Skeletal muscle tissue (tissue), 4 donors: ENCODE results near the gene HNRNPR. TPM values are rescaled to one million over a fixed set of nuclear protein-coding genes. Genes with fewer than 3 reads are reported as not detected.

Experiments
- H3K27ac ChIP-seq: one replicate; pipeline ENCODE4 v1.7.0; 2013; ENCODE audit warnings: mild to moderate bottlenecking, low read depth, low read length, inconsistent platforms
- H3K27me3 ChIP-seq, 3 donors: one replicate each; pipeline ENCODE4 v1.7.0; 2013; ENCODE audit warnings: low read length in 3 of 3; ENCODE audit not compliant: control insufficient read depth in 3 of 3, insufficient read depth in 3 of 3
- H3K36me3 ChIP-seq, 3 donors: one replicate each; pipeline ENCODE4 v1.7.0; 2013; ENCODE audit warnings: low read length in 3 of 3; ENCODE audit not compliant: control insufficient read depth in 3 of 3, insufficient read depth in 3 of 3
- H3K4me1 ChIP-seq, 3 donors: one replicate each; pipeline ENCODE4 v1.7.0; 2013; ENCODE audit warnings: low read length in 3 of 3, mild to moderate bottlenecking in 3 of 3; ENCODE audit not compliant: control insufficient read depth in 3 of 3, insufficient read depth in 3 of 3
- H3K4me3 ChIP-seq, 3 donors: one replicate each; pipeline ENCODE4 v1.7.0; 2013; ENCODE audit warnings: low read length in 3 of 3
- H3K9ac ChIP-seq, 3 donors: one replicate each; pipeline ENCODE4 v1.7.0; 2013; ENCODE audit warnings: low read length in 3 of 3, mild to moderate bottlenecking in 3 of 3, moderate library complexity in 2 of 3, low read depth in 1 of 3
- H3K9me3 ChIP-seq, 3 donors: one replicate each; pipeline ENCODE4 v1.7.0; 2013; ENCODE audit warnings: low read length in 3 of 3; ENCODE audit not compliant: control insufficient read depth in 3 of 3
- total RNA-seq: library from RNA; depleted of rRNA; stranded (reverse); fragments of >200 nt; gene quantifications from one replicate; pipeline ENCODE4 v1.2.3, GENCODE V29; 2014
- donor health status: Osteomylitis.

Gene HNRNPR
- total RNA-seq, 1 donor from 2014 or later, result 83.5 TPM

DNA sequence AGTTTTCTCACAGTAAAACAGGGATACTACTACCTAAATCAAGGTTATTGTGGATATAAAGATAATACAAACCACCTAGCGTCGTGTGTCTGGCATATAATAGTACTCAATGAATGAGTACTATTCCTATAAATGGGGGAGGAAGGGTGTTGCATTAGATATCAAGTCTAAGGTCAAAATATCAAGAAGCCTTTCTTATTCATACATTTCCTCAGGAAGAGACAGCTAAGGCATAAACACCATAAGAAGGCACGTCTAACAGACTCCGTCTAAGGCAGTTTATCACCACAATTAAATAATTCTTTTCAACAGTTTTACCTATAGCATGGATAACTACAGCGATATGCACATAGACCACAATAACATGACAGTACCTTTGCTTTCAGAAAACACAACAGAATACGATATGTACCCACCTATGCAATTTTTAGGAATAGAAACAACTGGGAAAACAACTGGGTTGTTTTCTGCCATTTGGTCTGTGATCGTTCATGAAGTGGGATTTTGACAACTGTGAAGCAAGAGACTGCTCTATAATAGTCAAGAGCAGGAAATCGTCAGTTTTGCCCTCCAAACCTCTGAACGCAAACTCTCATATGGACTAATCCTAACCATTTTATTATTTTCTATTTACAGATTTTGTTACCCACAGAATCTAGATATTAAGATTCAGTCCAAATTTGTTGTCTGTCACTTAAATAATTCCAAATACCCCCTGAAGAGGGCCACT, 53.1 kb downstream of the HNRNPR start:
- H3K36me3 ChIP-seq, result peaks cover 0 to 6% (median 2%) of the 10 kb centered on the region in 3 donors
- H3K27me3 ChIP-seq, result no peaks in the 10 kb centered on the region
- H3K4me1 ChIP-seq, result peaks cover 0 to 9% (median 3%) of the 10 kb centered on the region in 3 donors
- no peaks in the 10 kb centered on the region for H3K9me3 ChIP-seq
- no peak overlapping the region for H3K4me3 ChIP-seq
- no peak overlapping the region for H3K9ac ChIP-seq
- no peak overlapping the region for H3K27ac ChIP-seq

DNA sequence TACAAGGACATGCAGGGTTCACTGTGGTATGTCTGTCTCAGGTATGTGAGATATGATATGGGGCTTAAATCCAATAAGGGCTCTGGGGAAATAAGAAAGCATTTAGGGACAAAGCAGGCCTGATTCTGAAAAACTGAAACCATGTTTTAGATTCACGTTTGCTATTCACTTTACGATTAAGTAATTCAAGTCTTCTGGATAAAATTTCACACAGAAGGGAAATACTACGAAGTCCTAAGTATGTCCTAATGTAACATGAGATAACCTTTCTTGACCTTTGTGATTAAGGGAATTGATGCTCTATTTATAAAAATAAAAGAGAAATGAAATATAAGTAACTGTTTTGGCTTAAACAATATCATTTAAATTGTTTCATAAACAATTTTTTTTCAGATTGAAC, 55.4 kb downstream of the HNRNPR start:
- Histone ChIP-seq H3K4me1 (peaks cover 0 to 9% (median 3%) of the 10 kb centered on the region in 3 donors), H3K27me3 (no peaks in the 10 kb centered on the region), H3K27ac (no peak overlapping the region), H3K9ac (no peak overlapping the region), H3K36me3 (peaks cover 0 to 9% (median 3%) of the 10 kb centered on the region in 3 donors), H3K9me3 (no peaks in the 10 kb centered on the region), H3K4me3 (no peak overlapping the region)

DNA sequence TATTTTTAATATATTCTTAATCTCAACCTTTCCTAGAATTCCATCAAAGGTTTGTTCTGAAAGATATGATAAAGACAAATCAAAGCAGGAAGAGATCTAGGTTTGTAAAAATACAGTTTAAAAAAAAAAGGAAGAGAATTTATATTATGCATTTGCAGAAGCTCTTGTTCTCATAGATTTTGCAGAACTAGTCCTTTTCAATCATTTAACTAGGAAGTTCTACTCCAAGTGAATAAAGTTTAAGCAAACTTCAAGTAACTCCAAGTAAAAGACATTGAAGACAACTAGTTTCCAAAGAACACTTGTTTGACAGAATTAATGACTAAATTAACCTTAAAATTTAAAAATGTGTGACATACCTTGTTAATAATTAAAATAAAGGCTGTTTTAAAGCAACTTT, 55.9 kb downstream of the HNRNPR start:
- H3K9me3 ChIP-seq, result no peaks in the 10 kb centered on the region
- no peaks in the 10 kb centered on the region for H3K27me3 ChIP-seq
- no peak overlapping the region for H3K9ac ChIP-seq
- peaks cover 0 to 9% (median 4%) of the 10 kb centered on the region in 3 donors for H3K36me3 ChIP-seq
- H3K4me1 ChIP-seq, result peaks cover 0 to 9% (median 3%) of the 10 kb centered on the region in 3 donors
- no peak overlapping the region for H3K27ac ChIP-seq
- no peak overlapping the region for H3K4me3 ChIP-seq

DNA sequence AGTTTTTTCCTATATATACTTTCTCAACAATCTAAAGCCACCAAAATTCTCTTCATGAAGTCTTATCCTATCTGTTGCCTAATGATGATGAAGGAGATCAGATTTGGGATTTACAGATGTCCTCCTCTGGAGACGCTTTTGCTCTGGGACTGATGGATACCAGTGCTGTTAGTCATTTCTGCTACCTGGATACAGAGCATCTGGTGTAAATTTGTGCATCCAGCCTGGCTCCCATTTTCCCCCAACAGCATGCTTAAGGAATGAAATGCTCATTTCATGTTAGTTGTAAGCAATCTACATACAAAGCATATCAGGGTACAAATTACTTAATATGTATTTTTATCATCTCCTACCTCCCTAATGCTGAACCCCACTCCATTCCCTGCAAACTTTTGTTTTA, 57.7 kb downstream of the HNRNPR start:
- no peak overlapping the region for H3K9ac ChIP-seq
- peaks cover 0 to 25% (median 18%) of the 10 kb centered on the region in 3 donors for H3K36me3 ChIP-seq
- no peak overlapping the region for H3K4me3 ChIP-seq
- peaks cover 0 to 4% (median 3%) of the 10 kb centered on the region in 3 donors for H3K4me1 ChIP-seq
- H3K27ac ChIP-seq, result no peak overlapping the region
- H3K27me3 ChIP-seq, result no peaks in the 10 kb centered on the region
- H3K9me3 ChIP-seq, result no peaks in the 10 kb centered on the region

DNA sequence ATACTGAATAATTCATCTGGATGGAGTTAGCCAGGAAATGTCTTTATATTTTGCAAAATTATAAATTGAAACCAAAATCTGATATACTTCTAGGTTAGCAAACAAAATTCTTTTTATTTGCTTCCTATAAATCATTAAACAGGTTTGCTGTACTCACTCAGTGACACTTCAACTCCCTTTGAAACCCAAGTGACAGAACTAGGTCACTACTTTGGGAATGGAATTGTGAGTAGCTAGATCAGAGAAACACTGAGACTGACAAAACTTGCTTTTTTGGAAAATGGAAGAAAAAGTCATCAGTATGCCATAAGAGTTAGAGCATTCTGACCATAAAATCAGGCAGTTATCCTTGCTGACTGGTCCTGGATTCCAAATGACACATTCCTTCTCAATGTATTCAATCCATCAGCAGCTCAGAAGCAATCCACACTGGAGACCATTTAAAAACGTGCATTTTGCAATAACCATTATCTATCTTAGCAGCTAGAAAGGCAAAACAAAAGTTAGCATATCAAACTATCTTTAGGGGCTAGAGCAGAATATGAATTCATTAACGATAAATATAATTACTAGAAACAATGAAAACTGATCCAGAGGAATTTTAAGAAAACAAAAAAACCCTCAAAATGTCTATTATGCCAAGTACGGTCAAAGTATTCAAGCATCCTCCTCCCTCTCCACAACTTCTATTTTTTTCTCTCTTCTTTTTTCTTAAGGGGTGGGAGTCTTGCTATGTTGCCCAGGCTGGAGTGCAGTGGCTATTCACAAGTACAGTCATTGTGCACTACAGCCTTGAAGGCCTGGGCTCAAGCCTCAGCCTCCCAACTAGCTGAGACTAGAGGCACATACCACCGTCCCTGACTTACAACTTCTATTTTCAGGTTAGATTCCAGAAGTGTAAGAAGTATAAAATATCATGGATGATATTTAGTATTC, 60.1 kb downstream of the HNRNPR start:
- H3K9ac ChIP-seq, result no peak overlapping the region
- no peak overlapping the region for H3K27ac ChIP-seq
- H3K36me3 ChIP-seq, result peaks cover 0 to 30% (median 23%) of the 10 kb centered on the region in 3 donors
- H3K27me3 ChIP-seq, result no peaks in the 10 kb centered on the region
- H3K4me1 ChIP-seq, result peaks cover 0 to 3% (median under 1%) of the 10 kb centered on the region in 3 donors
- H3K9me3 ChIP-seq, result no peaks in the 10 kb centered on the region
- no peak overlapping the region for H3K4me3 ChIP-seq

DNA sequence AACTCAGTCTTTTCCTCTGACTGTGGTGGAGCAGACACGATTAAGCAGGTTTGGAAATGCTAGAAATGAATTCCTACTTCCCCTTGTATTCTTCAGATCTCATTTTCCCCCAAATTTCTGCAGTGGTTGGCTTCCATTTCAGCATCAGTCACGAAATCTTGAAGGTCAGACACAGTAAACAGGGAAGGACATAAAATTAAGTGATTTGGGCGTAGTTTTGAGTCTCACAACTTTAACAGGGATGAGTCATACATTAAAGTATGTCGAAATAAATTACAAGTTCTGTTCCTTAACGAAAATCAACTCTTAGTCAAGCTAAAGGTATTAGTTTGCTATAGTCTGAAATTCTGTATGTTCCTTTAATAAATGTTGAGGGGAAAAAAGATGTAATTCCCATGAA, 61.1 kb downstream of the HNRNPR start:
- Histone ChIP-seq H3K4me3 (no peak overlapping the region), H3K36me3 (peaks cover 0 to 30% (median 23%) of the 10 kb centered on the region in 3 donors), H3K9ac (no peak overlapping the region), H3K4me1 (no peaks in the 10 kb centered on the region), H3K9me3 (no peaks in the 10 kb centered on the region), H3K27me3 (no peaks in the 10 kb centered on the region), H3K27ac (no peak overlapping the region)

DNA sequence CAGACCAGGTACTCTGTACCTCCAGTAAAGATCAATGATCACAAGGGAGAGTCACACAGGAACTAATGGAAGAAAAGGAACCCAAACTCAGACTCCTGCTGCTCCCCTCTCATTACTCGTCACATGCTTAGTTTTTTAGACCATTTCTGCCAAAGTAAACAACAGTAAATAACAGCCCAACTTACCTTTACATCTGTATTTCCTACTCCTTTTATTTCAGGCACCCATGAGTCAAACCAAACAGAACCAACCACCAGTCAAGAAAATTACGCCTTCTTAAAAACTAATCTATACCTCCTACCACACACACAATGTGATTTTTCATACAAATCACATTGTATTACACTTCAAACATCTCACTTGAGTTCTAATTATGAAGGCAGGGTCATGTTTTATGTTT, 65.4 kb downstream of the HNRNPR start:
- H3K27me3 ChIP-seq, result peaks cover 0 to 9% (median 0%) of the 10 kb centered on the region in 3 donors

DNA sequence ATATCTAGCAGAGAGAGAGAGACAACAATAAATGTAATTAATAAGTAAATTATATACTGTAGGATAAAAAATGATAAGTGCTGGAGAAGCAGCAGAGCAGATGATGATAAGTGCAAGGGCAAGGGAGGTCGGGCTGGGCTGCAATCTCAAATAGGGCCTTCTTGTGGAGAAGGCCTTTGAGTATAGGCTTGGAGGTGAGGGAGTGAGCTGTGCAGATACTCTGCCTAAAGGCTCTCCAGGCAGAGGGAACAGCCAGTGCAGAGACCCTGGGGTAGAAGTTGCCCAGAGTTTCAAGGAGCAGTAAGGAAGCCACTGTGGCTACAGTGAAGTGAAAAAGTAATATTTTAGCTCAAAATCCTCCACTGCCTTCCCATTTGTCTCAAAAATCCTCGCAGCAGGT, 67.6 kb downstream of the HNRNPR start:
- Histone ChIP-seq H3K9ac (no peak overlapping the region), H3K4me1 (no peaks in the 10 kb centered on the region), H3K27ac (no peak overlapping the region), H3K4me3 (no peak overlapping the region), H3K9me3 (no peaks in the 10 kb centered on the region), H3K36me3 (peaks cover 0 to 6% (median 6%) of the 10 kb centered on the region in 3 donors), H3K27me3 (peaks cover 0 to 10% (median 0%) of the 10 kb centered on the region in 3 donors)

More for the DNA sequence above, 65.4 kb downstream of the HNRNPR start:
- no peak overlapping the region for H3K27ac ChIP-seq
- H3K36me3 ChIP-seq, result peaks cover 0 to 22% (median 21%) of the 10 kb centered on the region in 3 donors
- no peak overlapping the region for H3K4me3 ChIP-seq
- no peaks in the 10 kb centered on the region for H3K9me3 ChIP-seq
- no peak overlapping the region for H3K9ac ChIP-seq
- H3K4me1 ChIP-seq, result no peaks in the 10 kb centered on the region

DNA sequence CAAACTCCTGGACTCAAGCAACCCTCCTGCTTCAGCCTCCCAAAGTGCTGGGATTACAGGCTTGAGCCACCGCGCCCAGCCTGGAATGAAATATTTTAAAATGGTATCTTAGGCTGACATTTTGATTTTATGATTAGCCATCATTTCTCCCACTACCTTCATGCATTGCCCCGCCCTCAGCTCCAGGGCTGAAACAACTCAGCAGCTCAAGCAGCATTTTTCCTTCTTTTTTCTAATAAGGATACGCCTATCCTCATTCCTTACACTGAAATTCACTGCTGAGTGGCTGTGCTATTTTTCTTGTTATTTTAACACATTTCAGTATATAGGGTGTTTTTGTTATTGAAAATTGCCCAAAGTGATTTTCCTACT, 70.0 kb downstream of the HNRNPR start:
- Histone ChIP-seq H3K4me1 (no peaks in the 10 kb centered on the region), H3K27ac (no peak overlapping the region), H3K27me3 (peaks cover 0 to 15% (median 0%) of the 10 kb centered on the region in 3 donors), H3K4me3 (no peak overlapping the region), H3K36me3 (no peaks in the 10 kb centered on the region), H3K9ac (no peak overlapping the region), H3K9me3 (no peaks in the 10 kb centered on the region)
